Myocyte (in vitro differentiated cells): Measurements from ENCODE around the gene RFX7. TPM values are rescaled to one million over a fixed set of nuclear protein-coding genes. Genes with fewer than 3 reads are reported as not detected.
A peak's percentile ranks its signal among the peaks of the same experiment; 100 is the strongest.
"Not testable (repeated sequence)": the region's sequence is repeated elsewhere in the genome, so short reads cannot be mapped to it uniquely, and the experiment has no call there.

Experiments used
- DNase-seq: peaks from one replicate; pipeline ENCODE4 v3.0.0-alpha.2; 2012; ENCODE audit warnings: low read depth
- total RNA-seq: library from RNA; depleted of rRNA; stranded (reverse); fragments of >200 nt; gene quantifications from 2 replicates; pipeline ENCODE4 v1.2.3, GENCODE V29; 2014

Gene RFX7
- total RNA-seq, 1 donor from 2014 or later, result 9.8 TPM

GRCh38 chr15:56207711-56208110, 36.0 kb downstream of the RFX7 start:
- no peak for DNase-seq

DNA sequence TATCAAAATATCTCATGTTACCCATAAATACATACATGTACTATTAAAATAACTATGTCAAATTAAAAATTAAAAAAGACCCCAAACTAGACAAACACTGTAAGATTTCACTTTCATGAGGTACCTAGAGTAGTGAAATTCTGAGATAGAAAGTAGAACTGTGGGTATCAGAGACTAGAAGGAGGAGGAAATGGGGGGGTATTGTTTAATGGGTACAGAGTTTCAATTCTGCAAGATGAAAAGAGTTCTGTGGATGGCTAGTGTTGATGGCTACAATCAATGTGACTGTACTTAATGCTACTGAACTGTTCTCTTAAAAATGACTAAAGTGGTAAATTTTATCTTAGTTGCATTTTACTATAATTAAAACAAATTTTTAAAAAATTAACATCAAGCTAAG, 36.6 kb downstream of the RFX7 start:
- no peak for DNase-seq

DNA sequence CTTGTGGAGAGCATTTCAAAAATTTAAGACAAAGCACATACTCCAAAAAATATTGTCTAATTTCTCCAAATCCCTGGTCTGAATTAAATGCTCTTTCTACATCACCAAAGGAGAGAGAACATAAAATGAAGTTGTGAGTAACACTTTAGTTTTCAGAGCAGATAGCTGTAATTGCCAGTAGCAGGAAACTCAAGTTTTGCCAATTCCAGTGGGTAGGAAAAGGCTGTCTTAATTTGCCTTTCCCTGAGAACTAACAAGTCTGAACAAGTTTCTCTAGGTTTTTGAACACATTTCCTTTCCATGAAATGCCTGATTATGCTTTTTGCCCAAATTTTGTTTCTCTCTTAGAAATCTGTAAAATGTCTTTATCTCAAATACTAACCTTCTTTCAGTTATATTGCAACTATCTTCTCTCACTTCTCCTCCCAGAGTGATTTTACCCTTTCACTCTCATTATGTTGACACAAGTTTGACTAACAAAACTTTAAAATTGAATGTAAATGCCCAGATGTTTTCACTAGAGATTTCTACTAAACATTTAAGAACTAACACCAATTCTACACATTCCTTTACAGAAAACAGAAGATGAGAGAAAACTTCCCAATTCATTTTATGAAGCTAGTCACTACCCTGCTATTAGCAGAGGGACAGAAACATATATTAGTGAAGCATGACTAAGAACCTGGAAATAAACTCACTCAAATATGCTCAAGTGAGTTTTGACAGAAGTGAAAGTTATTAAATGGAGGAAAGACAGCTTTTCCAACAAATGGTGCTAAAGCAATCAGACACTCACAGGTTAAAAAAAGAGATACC, 38.4 kb downstream of the RFX7 start:
- peak; percentile 24 for DNase-seq

GRCh38 chr15:56203312-56203922, 40.3 kb downstream of the RFX7 start:
- peak; percentile 18 for DNase-seq

- no peak for DNase-seq
These were observed 41.0 kb downstream of the RFX7 start for GRCh38 chr15:56202701-56203100.

DNA sequence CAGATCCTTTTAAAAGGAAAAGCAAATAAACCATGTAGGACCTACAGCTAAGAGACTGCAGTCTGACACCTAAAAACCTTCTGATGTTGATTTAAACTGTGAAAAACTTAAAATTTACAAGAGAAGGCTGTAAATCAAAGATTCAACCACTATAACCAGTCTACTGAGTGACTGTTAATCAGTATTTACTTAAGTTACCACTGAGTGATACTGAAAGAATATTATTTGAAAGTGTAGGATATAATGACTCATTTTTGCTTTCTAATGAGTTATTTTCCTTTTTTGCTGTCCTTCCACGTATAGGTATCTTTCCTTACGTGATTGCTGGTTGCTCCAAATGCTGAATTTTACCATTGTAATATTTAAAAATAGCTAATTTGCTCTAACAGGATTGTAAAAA, 44.6 kb downstream of the RFX7 start:
- DNase-seq, result no peak

DNA sequence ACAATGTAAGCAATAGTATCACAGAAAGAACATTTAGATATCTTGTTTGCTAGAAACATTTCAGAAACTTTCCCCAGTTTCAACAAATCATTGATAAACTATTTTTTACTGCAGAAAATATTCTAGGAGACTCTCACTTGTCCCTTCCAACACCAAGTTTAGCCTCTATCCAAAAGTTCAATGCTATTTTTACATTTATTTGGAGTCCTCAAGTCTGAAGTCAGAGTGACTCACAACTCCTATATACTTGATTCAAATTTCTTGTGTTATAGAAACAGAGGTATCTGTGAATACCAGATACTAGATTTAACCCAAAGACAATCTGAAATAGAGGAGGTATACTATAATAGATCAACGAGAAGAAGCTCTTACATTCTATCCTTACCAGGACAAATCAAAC, 49.6 kb downstream of the RFX7 start:
- no peak for DNase-seq

GRCh38 chr15:56192659-56193442, 50.8 kb downstream of the RFX7 start:
- no peak for DNase-seq

GRCh38 chr15:56187665-56188064, 56.0 kb downstream of the RFX7 start:
- no peak for DNase-seq

DNA sequence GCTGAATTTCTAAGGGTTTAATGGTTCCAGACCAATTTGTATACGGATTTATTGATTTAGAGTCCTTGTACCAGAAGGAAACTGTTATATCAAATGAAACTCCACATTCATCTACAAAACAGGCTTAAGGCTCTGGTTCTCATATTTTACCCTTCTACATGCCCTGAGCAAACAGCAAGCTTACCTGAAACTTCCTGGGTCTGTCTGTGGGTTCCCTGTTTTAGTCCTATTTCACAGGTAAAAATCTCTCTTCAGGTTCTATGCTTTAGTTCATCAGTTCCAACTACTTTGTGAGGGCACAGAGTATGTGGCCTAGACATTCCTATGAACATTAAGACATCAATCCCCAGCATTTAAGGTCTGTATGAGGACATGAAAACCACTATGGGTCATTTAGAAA, 57.7 kb downstream of the RFX7 start:
- no peak for DNase-seq

GRCh38 chr15:56184516-56184915, 59.2 kb downstream of the RFX7 start:
- DNase-seq, result no peak

DNA sequence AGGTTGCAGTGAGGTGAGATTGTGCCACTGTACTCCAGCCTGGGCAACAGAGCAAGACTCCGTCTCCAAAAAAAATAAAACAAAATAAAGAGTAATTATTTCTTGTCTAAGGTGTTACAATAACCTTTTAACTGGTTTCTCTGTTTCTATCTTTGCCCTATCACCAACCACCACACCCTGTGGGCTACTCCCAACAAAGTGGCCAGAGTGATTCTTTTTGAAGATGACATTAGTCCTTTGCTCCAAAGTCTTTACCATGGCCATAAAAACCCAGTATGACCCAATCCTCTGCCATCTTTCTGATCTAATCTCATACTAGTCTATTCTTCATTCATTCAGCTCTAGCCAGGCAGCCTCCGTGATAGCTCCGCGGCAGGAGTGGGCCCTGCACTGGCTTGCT, 62.8 kb downstream of the RFX7 start:
- no peak for DNase-seq

- DNase-seq, result no peak
These were observed 66.7 kb downstream of the RFX7 start for GRCh38 chr15:56176996-56177395.

- no peak for DNase-seq
These were observed 67.9 kb downstream of the RFX7 start for GRCh38 chr15:56175788-56176187.

DNA sequence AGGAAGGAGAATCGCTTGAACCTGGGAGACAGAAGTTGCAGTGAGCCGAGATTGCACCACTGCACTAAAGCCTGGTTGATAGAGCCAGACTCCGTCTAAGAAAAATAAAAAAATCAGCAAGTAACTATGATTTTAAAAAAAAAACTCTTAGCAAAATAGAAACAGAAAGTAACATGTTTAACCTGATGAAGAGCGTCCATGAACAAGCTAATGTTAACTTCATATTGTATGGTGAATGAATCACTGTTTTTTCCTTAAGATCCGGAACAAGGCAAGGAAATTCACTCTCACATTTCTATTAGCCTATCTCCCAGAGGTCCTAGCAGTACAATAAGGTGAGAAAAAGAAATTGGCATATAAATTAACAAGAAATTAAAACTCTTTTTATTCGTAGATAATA, 69.0 kb downstream of the RFX7 start:
- DNase-seq, result no peak

DNA sequence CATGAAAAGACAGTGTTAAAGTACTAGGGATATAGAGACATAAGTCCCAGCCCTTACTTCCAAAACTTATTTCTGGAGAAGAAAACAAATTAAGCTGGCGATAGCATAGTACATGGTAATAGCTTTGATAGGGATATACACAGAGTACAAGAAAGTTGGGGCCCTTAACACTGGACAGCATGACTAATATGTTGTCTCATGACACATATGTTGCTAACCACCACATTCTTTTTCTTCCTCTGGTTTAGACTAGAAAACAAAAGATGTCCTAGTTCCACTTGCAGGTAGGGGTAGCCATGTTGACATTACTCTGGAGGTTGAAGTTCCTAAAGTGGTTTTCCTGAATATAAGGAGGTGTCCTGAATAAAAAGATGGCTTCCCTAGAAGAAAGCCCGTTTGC, 75.3 kb downstream of the RFX7 start:
- DNase-seq, result peak; percentile 4

DNA sequence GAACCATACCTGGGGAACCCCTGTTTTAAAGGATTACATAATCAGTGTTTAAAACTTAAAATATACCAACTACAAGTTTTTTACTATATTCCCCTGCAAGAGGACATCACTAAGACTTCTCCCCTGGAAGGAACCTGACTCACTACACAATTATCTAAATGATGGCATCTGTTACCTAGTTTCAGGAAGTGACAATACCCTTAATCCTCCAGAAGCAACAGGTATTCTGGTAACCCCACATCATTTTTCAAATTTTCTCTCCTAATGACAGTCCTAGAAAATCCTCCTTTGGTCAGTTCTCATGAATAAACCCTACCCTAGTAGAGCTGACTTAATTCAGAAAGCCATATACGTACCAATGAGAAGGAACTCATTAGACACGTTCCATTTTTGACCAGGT, 78.4 kb downstream of the RFX7 start:
- no peak for DNase-seq

- peak; percentile 4 for DNase-seq
These were observed 82.7 kb downstream of the RFX7 start for GRCh38 chr15:56160966-56161365.

- DNase-seq, result no peak
These were observed 86.8 kb downstream of the RFX7 start for GRCh38 chr15:56156877-56157276.

GRCh38 chr15:56155278-56155677, 88.4 kb downstream of the RFX7 start:
- DNase-seq, result not testable (repeated sequence)

DNA sequence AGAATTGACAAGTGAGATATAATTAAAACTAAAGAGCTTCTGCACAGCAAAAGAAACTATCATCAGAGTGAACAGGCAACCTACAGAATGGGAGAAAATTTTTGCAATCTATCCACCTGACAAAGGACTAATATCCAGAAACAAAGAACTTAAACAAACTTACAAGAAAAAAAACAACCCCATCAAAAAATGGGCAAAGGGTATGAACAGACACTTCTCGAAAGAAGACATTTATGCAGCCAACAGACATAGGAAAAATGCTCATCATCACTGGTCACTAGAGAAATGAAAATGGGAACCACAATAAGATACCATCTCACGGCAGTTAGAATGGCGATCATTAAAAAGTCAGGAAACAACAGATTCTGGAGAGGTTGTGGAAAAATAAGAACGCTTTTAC, 88.9 kb downstream of the RFX7 start:
- not testable (repeated sequence) for DNase-seq

GRCh38 chr15:56150204-56150603, 93.5 kb downstream of the RFX7 start:
- no peak for DNase-seq
